WERI-Rb-1 (cell line): ENCODE results near the gene COL5A2.
A peak's percentile ranks its signal among the peaks of the same experiment; 100 is the strongest.

Experiments used
- DNase-seq: peaks from one replicate; pipeline ENCODE4 v3.0.0-alpha.2; 2020
- H3K27ac ChIP-seq: fragments of 250-450 bp; sonication (Bioruptor Pico); 2 replicates; pipeline ENCODE4 v1.5.1; 2020; ENCODE audit warnings: mild to moderate bottlenecking, moderate library complexity
- H3K27me3 ChIP-seq: fragments of 250-450 bp; sonication (Bioruptor Pico); 2 replicates; pipeline ENCODE4 v1.5.1; 2021; ENCODE audit warnings: mild to moderate bottlenecking, low read depth, moderate library complexity; ENCODE audit not compliant: insufficient read depth, severe bottlenecking
- H3K36me3 ChIP-seq: fragments of 250-450 bp; sonication (Bioruptor Pico); 2 replicates; pipeline ENCODE4 v1.5.1; 2020; ENCODE audit warnings: mild to moderate bottlenecking, moderate library complexity
- H3K4me3 ChIP-seq: 2 replicates; pipeline ENCODE4 v1.5.1; 2011; ENCODE audit warnings: low read depth, mild to moderate bottlenecking, control low read depth, low read length
- H3K9me3 ChIP-seq: fragments of 250-450 bp; sonication (Bioruptor Pico); 2 replicates; pipeline ENCODE4 v1.5.1; 2021; ENCODE audit warnings: mild to moderate bottlenecking, moderate library complexity; ENCODE audit not compliant: severe bottlenecking
- CTCF ChIP-seq: IDR thresholded peaks from 2 replicates; pipeline ENCODE4 v1.5.1; 2011; ENCODE audit warnings: low read depth, mild to moderate bottlenecking, control low read depth, inconsistent platforms, low read length

The COL5A2 gene

GRCh38 chr2:189171956-189172609 lies 7.5 kb downstream of the COL5A2 start:
- Histone ChIP-seq H3K27ac (no peak overlapping the region), H3K9me3 (no peaks in the 10 kb centered on the region), H3K4me3 (no peak overlapping the region), H3K27me3 (no peaks in the 10 kb centered on the region), H3K36me3 (no peaks in the 10 kb centered on the region)
- TF ChIP-seq CTCF = no peak
- peak; percentile 29 for DNase-seq

GRCh38 chr2:189168856-189169499 lies 10.6 kb downstream of the COL5A2 start:
- no peaks in the 10 kb centered on the region for H3K27me3 ChIP-seq
- H3K36me3 ChIP-seq = no peaks in the 10 kb centered on the region
- H3K27ac ChIP-seq = no peak overlapping the region
- no peaks in the 10 kb centered on the region for H3K9me3 ChIP-seq
- no peak overlapping the region for H3K4me3 ChIP-seq
- no peak for TF ChIP-seq CTCF
- DNase-seq = no peak

- Histone ChIP-seq H3K27ac (no peak overlapping the region), H3K27me3 (no peaks in the 10 kb centered on the region), H3K4me3 (no peak overlapping the region), H3K36me3 (no peaks in the 10 kb centered on the region), H3K9me3 (no peaks in the 10 kb centered on the region)
- no peak for TF ChIP-seq CTCF
- no peak for DNase-seq
Observed at GRCh38 chr2:189165656-189166380, 13.7 kb downstream of the COL5A2 start.

- H3K9me3 ChIP-seq = no peaks in the 10 kb centered on the region
- no peak overlapping the region for H3K27ac ChIP-seq
- H3K4me3 ChIP-seq = no peak overlapping the region
- no peaks in the 10 kb centered on the region for H3K36me3 ChIP-seq
- H3K27me3 ChIP-seq = no peaks in the 10 kb centered on the region
- TF ChIP-seq CTCF = no peak
- no peak for DNase-seq
Observed at GRCh38 chr2:189164746-189165145, 14.8 kb downstream of the COL5A2 start.

GRCh38 chr2:189163889-189164288 lies 15.7 kb downstream of the COL5A2 start:
- no peak for TF ChIP-seq CTCF
- Histone ChIP-seq H3K9me3 (no peaks in the 10 kb centered on the region), H3K27ac (no peak overlapping the region), H3K4me3 (no peak overlapping the region), H3K27me3 (no peaks in the 10 kb centered on the region), H3K36me3 (no peaks in the 10 kb centered on the region)
- no peak for DNase-seq
